ENCODE data around the gene ARID1B. TPM values are rescaled to one million over a fixed set of nuclear protein-coding genes. Genes with fewer than 3 reads are reported as not detected.

ARID1B gene
- total and polyA plus RNA-seq, 9 of the 15 experiments (the other 6 are each of a cell fraction or from before 2014, with no cell fraction given), result 12.5 to 50.5 (median 25.8) TPM

DNA sequence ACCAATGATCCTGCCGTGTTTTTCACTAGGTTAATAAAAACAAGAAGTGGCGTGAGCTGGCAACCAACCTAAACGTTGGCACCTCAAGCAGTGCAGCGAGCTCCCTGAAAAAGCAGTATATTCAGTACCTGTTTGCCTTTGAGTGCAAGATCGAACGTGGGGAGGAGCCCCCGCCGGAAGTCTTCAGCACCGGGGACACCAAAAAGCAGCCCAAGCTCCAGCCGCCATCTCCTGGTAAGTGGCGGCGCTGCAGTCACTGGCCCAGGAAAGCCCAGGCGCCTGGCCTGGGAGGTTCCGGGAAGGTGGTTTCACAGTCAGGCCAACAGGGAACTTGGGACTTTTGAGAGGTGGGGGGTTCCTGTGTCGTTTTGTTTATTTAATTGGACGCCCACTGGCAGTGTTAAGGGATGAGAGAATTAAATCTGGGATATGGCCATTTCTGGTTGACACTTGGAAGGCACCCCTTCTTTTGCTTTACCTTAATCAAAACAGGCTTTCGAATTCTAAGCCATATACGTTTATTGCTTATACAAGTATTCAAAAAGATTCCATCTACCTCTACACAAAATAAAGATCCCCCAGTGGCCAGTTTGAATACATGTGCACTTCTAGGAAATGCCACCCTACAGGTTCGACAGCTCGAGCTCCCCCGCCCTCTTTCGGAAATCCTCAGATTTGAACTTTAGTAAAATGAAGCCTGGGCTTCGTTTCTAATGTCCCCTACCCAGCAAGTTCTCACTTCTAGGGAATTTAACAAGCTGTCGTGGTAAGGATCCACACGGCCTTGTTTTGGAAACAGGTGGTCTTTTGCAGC is 407.2 kb downstream of the ARID1B start:
- ATAC-seq (peak; percentile 99), DNase-seq (ENCODE audit: extremely low read depth in 1 of 4, low spot score in 3 of 4) (peak; percentile 85 to 88 (median 88)), FAIRE-seq (peak; percentile 85)
- no peak overlapping the region for H3K27ac ChIP-seq (ENCODE audit: extremely low read depth, low read depth, low read length)
- BruUV-seq (replicated peaks), result no TSS peak
- CTCF ChIA-PET (ENCODE audit: low intra/inter-chr PET ratio), result interaction anchor here (0.7 to 4.8 kb wide), 7 partner anchors 45 to 620 kb away, joined by 3 to 35 read pairs (median 4); no protein-coding TSS in a partner anchor
- H3K36me3 ChIP-seq (ENCODE audit: control insufficient read depth, insufficient read depth, low read length), result peaks cover 50% of the 10 kb centered on the region
- in situ Hi-C loops (cut with MboI), result loop anchor here (10.0 to 25.0 kb wide), 2 partner anchors 620 to 1872 kb away; partner anchors contain the start of gene TFB1M
- no peaks in the 10 kb centered on the region for H3K9me3 ChIP-seq (replicated peaks; ENCODE audit: control insufficient read depth, insufficient read depth, low read depth, low read length)
- peak overlapping the region; percentile 44; the same call in 1 of the 2 replicates for H3K4me2 ChIP-seq (ENCODE audit: insufficient read depth, low read length)
- no peaks in the 10 kb centered on the region for H4K20me1 ChIP-seq (replicated peaks; ENCODE audit: control insufficient read depth, insufficient read depth, low read length)
- POLR2A ChIA-PET, result interaction anchor here (0.7 to 1.0 kb wide), 2 partner anchors 10 to 1990 kb away, joined by 3 to 7 read pairs; no protein-coding TSS in a partner anchor
- H3K4me1 ChIP-seq (replicated peaks in 1 of 2; ENCODE audit: control insufficient read depth in 2 of 2, insufficient read depth in 2 of 2, low read length in 2 of 2), result peaks cover 0 to 6% of the 10 kb centered on the region in 2 experiments; a peak in 3 of 5 replicates
- H3K79me2 ChIP-seq (ENCODE audit: control insufficient read depth, insufficient read depth, low read length), result no peaks in the 10 kb centered on the region
- no peaks in the 10 kb centered on the region for H3K27me3 ChIP-seq (ENCODE audit: control insufficient read depth in 2 of 2, insufficient read depth in 2 of 2, low read length in 2 of 2)
- intact Hi-C loops (cut with micrococcal nuclease), result loop anchor here (1.0 to 5.0 kb wide), 3 partner anchors 88 to 620 kb away; no protein-coding TSS in a partner anchor
- WGBS (ENCODE audit: insufficient coverage, low coverage, missing lambda C conversion rate), result 43% methylated on average over 25 of the region's 25 CpGs
- peak overlapping the region in 1 of 2 experiments; percentile 2; a peak in 2 of 4 replicates for H3K9ac ChIP-seq (ENCODE audit: insufficient read depth in 1 of 2, low read depth in 2 of 2, low read length in 2 of 2)
- no peaks in the 10 kb centered on the region for H3K9me1 ChIP-seq (ENCODE audit: control insufficient read depth, insufficient read depth, low read length)
- H2AFZ ChIP-seq (ENCODE audit: low read depth, low read length), result peak overlapping the region; percentile 18; the same call in 1 of the 2 replicates
- no peak overlapping the region for H3K4me3 ChIP-seq
- no peak for TF ChIP-seq TAF1 (IDR thresholded peaks at IDR 0.05; ENCODE audit: control insufficient read depth, extremely low read depth, insufficient read depth, low read length, severe bottlenecking)
- TF ChIP-seq SMAD4 (CRISPR knock-in tag; conservative IDR thresholded peaks at IDR 0.05), result peak; percentile 35; the same call in 1 of the 2 replicates
- TF ChIP-seq, protein P1, sequence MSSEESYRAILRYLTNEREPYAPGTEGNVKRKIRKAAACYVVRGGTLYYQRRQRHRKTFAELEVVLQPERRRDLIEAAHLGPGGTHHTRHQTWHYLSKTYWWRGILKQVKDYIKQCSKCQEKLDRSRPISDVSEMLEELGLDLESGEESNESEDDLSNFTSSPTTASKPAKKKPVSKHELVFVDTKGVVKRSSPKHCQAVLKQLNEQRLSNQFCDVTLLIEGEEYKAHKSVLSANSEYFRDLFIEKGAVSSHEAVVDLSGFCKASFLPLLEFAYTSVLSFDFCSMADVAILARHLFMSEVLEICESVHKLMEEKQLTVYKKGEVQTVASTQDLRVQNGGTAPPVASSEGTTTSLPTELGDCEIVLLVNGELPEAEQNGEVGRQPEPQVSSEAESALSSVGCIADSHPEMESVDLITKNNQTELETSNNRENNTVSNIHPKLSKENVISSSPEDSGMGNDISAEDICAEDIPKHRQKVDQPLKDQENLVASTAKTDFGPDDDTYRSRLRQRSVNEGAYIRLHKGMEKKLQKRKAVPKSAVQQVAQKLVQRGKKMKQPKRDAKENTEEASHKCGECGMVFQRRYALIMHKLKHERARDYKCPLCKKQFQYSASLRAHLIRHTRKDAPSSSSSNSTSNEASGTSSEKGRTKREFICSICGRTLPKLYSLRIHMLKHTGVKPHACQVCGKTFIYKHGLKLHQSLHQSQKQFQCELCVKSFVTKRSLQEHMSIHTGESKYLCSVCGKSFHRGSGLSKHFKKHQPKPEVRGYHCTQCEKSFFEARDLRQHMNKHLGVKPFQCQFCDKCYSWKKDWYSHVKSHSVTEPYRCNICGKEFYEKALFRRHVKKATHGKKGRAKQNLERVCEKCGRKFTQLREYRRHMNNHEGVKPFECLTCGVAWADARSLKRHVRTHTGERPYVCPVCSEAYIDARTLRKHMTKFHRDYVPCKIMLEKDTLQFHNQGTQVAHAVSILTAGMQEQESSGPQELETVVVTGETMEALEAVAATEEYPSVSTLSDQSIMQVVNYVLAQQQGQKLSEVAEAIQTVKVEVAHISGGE (CRISPR knock-in tag; IDR thresholded peaks at IDR 0.05), result 0 out of 6 replicates have a peak, but pooled peaks of 2 of the 3 experiments have one; percentile 20 to 26
- no peak for TF ChIP-seq POLR2AphosphoS5 (IDR thresholded peaks at IDR 0.05; ENCODE audit: control insufficient read depth, insufficient read depth, low read depth, low read length)
- TF ChIP-seq, protein P2, sequence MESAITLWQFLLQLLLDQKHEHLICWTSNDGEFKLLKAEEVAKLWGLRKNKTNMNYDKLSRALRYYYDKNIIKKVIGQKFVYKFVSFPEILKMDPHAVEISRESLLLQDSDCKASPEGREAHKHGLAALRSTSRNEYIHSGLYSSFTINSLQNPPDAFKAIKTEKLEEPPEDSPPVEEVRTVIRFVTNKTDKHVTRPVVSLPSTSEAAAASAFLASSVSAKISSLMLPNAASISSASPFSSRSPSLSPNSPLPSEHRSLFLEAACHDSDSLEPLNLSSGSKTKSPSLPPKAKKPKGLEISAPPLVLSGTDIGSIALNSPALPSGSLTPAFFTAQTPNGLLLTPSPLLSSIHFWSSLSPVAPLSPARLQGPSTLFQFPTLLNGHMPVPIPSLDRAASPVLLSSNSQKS (CRISPR knock-in tag; IDR thresholded peaks at IDR 0.05), result no peak
- peak in 1 of 2 experiments; percentile 84; a peak in 2 of 4 replicates for TF ChIP-seq MAZ (CRISPR knock-in tag; conservative IDR thresholded peaks at IDR 0.05 in 1 of 2, IDR thresholded peaks at IDR 0.05 in 1 of 2)
- TF ChIP-seq, protein P3, sequence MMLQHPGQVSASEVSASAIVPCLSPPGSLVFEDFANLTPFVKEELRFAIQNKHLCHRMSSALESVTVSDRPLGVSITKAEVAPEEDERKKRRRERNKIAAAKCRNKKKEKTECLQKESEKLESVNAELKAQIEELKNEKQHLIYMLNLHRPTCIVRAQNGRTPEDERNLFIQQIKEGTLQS (IDR thresholded peaks at IDR 0.05), result no peak
- TF ChIP-seq, protein P3 (CRISPR knock-in tag; conservative IDR thresholded peaks at IDR 0.05), result 0 out of 2 replicates have a peak, but pooled peaks have one; percentile 33
- TF ChIP-seq, protein P4, sequence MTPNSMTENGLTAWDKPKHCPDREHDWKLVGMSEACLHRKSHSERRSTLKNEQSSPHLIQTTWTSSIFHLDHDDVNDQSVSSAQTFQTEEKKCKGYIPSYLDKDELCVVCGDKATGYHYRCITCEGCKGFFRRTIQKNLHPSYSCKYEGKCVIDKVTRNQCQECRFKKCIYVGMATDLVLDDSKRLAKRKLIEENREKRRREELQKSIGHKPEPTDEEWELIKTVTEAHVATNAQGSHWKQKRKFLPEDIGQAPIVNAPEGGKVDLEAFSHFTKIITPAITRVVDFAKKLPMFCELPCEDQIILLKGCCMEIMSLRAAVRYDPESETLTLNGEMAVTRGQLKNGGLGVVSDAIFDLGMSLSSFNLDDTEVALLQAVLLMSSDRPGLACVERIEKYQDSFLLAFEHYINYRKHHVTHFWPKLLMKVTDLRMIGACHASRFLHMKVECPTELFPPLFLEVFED (CRISPR knock-in tag; conservative IDR thresholded peaks at IDR 0.05), result no peak
- TF ChIP-seq POLR2A (conservative IDR thresholded peaks at IDR 0.05), result no peak
- 0 out of 2 replicates have a peak, but pooled peaks have one; percentile 18 for TF ChIP-seq HCFC1 (IDR thresholded peaks at IDR 0.05; ENCODE audit: low read depth, low read length)
